Peyer's patch (tissue), 4 donors: ENCODE results near the gene SCARB1.

Experiments used
- CTCF ChIP-seq, 6 experiments: fragments of 450-650 bp in 4 of 6; fragments of 200-600 bp in 2 of 6; sonication (generic) in 1 of 6; IDR thresholded peaks; one replicate each; pipeline ENCODE4 v1.5.1; 2017 to 2019; ENCODE audit warnings: antibody characterized with exemption in 6 of 6, mild to moderate bottlenecking in 3 of 6, moderate library complexity in 1 of 6
- POLR2A ChIP-seq, 2 donors: fragments of 450-650 bp; IDR thresholded peaks; one replicate each; pipeline ENCODE4 v1.5.1; 2017; ENCODE audit warnings: antibody characterized with exemption in 2 of 2, mild to moderate bottlenecking in 2 of 2, moderate library complexity in 2 of 2

GRCh38 chr12:124740691-124741137 is 123.0 kb downstream of the SCARB1 start:
- TF ChIP-seq CTCF (IDR thresholded peaks at IDR 0.05), result peak in 2 of 6 experiments; percentile 19
- no peak for TF ChIP-seq POLR2A (IDR thresholded peaks at IDR 0.05)
